HG03280 (cell line): ENCODE measurements around the gene FCHSD2.

Experiments used
- ATAC-seq: cut with Tn5 transposase; IDR thresholded peaks from one replicate; pipeline ENCODE4 v1.9.1; 2021; ENCODE audit warnings: mild to moderate bottlenecking, moderate library complexity; ENCODE audit not compliant: unreplicated experiment

FCHSD2 gene

GRCh38 chr11:73142128-73142377 lies at the start of gene FCHSD2:
Gene FCHSD2 (minus strand): TSS chr11:73142318. CDS start chr11:73141877, 441 bp downstream.
- ATAC-seq: no peak

- no peak for ATAC-seq
Measured at GRCh38 chr11:73191151-73191550, 49.0 kb upstream of the FCHSD2 start.

- ATAC-seq: no peak
Measured at GRCh38 chr11:73190557-73190885, 48.4 kb upstream of the FCHSD2 start.

GRCh38 chr11:73189723-73190556 lies 47.8 kb upstream of the FCHSD2 start:
- ATAC-seq: no peak

DNA sequence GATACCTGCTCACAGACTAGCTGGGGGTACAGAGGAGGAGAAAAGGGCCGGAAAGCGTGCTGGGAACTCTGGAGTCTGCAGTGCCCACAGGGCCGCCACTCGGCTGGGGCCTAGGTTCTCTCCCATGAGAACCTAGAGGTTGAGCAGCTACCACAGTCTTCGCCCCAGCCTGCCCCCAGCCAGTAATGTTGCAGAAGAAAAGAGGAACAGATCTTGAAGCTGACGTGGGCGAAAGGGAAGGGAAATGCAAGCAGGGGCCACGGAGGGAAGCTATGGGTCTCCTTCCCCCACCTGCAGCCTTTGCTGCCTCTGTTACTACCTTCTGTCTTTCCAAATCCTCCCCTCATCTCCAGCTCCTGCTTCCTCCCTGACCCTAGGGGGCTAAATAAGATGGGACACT lies 47.2 kb upstream of the FCHSD2 start:
- ATAC-seq: no peak

- ATAC-seq: no peak
Measured at GRCh38 chr11:73188301-73188700, 46.2 kb upstream of the FCHSD2 start.

GRCh38 chr11:73187854-73188253 lies 45.7 kb upstream of the FCHSD2 start:
- ATAC-seq: no peak

- ATAC-seq: no peak
Measured at GRCh38 chr11:73186886-73187285, 44.8 kb upstream of the FCHSD2 start.

DNA sequence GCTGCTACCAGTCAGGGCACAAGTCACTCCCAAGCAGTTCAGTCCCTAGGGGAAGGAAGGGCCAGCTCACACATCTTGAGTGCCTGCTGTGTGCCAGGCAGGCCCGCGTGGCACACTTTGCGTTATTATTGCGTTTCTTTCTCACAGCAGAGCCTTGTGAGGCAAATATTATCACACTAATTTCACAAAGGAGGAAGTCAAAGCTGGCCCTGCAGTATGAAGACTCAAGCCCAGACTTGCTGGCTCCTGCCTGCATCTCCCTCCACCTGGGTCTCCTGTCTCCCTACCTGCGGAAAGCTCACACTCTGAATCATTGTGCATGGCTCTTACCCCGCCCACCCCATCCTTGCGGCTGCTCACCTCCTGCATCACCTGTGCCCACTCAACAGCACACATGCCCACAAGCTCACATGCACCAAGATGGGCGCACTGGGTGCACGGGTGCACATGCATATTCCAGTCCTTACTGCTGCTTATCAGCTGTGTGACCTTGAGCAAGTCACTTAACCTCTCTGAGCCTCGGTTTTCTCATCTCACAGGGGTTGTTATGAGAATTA lies 44.3 kb upstream of the FCHSD2 start:
- ATAC-seq: no peak

DNA sequence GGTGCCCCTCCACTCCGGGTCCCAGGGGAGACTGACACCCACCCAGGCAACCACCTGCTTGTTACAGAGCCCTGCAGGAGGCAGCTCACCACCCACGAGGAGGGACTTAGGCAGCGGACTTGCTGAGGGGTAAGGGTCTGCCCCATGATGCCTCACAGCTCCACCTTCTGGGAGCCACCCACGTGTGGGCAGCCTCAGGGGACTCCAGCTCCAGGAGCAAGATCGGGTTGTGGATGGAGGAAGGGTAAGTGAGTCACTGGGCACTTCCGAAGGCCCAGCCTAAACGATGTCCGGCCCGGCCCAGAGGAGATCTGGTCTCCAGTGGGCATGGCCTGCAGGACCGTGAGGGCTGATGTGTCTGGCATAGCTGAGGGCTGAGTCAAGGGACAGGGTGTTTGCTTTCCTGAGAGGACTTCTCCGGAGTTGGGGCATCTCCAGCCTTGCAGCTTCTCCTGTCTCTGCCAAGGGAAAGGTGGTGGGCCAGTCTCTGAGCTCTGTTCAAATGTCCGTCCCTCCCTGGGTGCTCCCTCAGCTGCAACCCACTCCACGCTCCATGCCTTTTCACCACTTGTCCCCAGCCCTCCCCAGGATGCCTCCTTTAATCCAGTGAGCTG lies 43.7 kb upstream of the FCHSD2 start:
- no peak for ATAC-seq

- no peak for ATAC-seq
Measured at GRCh38 chr11:73184953-73185671, 43.0 kb upstream of the FCHSD2 start.

DNA sequence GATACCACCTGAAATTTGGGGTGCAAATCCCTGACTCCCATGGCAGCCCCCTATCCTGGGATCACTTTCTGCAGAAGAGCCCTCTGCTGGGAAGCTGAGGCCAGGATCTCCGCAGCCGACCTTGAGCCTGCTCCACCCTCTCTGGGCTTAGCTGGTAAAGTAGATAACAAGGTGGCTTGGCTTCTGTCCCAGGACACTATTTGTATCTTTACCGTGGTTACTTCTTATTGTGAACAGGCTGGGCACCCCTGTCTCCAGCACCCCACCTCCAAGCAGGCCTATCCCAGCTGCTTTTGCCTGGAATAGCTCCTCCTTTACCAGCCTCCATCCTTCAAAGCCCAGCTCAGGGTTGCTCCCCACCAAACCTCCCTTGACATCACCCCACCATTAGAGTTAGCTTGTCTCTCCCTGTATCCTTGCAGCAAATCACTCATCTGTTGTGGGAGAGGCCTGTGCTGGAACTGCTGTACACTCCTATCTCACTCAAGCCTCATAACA lies 40.8 kb upstream of the FCHSD2 start:
- ATAC-seq: no peak

DNA sequence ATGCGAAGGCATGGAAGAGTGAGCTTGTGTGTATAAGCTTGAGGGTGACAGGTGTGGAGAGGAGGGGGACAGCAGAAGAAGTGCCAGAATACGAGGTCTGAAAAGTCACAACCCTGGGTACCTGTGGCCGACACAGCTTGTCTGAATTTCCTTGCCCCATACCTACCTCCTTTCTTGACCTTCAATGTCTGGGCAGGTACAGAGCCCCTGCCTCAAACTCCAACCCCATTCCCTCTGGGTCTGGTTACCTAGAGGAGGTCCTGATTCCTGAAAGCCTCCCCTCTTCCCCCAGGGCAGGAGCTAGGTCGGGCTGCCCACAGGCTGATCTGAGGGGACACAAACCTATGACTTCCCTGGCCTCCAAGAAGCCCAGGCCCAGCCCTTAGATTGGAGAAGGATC lies 36.6 kb upstream of the FCHSD2 start:
- ATAC-seq: no peak

GRCh38 chr11:73177778-73178539 lies 35.8 kb upstream of the FCHSD2 start:
- ATAC-seq: peak; percentile 89

- ATAC-seq: no peak
Measured at GRCh38 chr11:73177380-73177777, 35.3 kb upstream of the FCHSD2 start.

GRCh38 chr11:73176874-73177155 lies 34.7 kb upstream of the FCHSD2 start:
- ATAC-seq: no peak

DNA sequence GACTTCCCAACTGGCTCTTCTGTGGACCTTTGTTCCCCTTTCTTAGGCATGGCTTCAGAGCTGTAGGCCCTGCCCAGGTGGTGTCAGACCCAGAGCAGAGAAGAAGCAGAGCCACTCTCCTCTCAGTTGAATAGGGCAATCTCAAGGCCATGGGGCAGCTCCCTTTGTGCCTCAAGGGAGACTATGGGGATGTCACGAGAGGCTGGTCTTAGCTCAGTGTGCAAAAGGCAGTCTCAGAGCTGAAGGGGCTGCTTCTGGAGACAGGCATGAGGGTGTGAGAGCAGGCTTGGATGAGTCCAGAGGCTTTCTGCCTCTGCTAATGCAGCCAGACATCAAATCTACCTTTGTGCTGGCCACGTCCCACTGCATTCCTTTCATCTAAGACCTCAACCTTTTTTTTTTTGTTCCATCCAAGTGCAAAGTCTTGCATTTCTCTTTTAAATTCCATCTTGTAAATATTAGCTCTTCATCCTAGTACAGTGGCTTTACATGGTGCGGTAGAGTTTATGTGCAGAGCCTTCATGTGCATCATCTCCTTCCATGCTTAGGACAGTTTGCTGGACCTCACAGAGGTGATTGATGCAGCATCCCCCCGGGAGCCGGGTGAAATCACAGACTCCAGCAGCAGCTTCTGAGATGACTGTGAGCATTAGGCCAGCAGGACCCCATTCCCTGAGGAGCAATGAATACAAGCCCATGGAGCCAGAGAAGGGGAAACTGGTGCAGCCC lies 34.2 kb upstream of the FCHSD2 start:
- no peak for ATAC-seq

GRCh38 chr11:73175551-73176144 lies 33.5 kb upstream of the FCHSD2 start:
- ATAC-seq: no peak

DNA sequence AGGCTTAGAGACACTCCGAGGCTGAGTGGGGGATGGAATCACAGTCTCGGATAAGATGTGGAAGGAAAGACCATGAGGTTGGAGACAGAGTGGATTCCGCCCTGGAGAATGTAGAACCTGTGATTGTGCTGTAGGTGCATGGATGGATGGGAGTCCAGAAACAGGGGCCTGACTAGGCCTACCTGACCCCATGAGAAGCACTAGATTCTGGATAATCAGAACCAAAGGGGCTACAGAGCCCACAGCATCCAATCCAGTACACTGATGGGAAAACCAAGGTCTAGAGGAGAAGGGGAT lies 32.3 kb upstream of the FCHSD2 start:
- no peak for ATAC-seq

DNA sequence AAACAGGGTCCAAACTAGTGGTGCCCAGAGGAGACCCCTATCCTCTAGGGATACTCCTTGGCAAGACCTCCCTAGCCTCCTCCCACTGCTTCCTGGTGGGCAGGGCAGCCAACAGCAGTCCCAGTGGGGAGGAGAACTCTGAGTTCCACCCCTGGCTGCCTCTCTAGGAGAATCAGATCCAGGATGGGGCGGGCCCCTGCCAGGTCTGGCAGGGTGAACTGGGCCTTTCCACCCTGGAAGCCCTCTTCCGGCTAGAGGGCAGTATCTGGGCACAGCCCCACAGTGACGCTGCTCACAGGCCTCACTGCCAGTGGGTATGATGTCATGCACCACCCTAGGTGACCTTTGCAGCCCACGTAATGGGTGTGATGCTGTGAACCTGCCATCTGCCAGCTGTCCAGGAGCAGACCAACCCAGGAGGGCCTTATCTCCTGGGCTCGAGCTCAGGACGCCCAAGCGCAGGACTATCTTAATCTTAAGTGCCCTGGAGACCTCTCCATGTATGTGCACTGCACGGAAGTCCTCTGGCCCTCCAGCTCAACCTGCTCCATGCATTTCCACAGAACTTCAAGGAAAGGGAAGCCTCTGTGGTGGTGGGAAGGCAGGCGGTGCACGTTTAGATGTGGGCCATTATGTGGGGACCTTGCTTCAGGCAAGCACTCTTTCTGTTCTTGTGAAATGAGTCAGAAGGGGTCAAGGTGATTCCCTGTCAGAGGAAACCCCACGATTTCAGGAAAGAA lies 31.8 kb upstream of the FCHSD2 start:
- ATAC-seq: no peak
